ENCODE results near the gene ZDHHC23.

- TF ChIP-seq POLR2AphosphoS5 (IDR thresholded peaks at IDR 0.05) (no peak), CTCF (IDR thresholded peaks at IDR 0.05) (no peak), EP300 (IDR thresholded peaks at IDR 0.05) (no peak)
Measured at GRCh38 chr3:113947372-113948014, at the start of gene ZDHHC23.
